ENCODE data around the gene ERC2. TPM values are rescaled to one million over a fixed set of nuclear protein-coding genes. Genes with fewer than 3 reads are reported as not detected.

ERC2 gene
- total RNA-seq, 1 donor from 2014 or later, result 7.4 TPM

DNA sequence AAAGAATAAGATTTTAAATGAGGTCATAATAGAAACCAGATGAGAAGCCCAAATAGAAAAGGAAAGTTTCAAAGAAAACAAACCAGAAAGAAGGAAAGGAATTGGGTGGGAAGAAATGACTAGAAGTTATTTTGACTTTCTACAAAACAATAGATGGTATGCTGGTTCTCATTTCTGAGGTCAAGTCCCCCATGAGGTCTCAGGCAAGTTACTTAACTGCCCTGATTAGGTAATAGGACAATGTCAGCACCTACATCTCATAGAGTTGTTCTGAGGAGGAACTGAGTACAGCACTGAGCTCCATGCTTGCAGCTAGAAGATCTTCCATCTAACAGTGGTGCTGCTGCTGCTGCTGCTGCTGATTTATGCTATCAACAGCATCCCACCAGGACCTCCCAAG lies 185.9 kb downstream of the ERC2 start:
- Histone ChIP-seq H3K27ac (ENCODE audit: low read depth, low read length) (no peak overlapping the region), H3K27me3 (ENCODE audit: insufficient read depth, low read length) (peaks cover 32% of the 10 kb centered on the region), H3K36me3 (ENCODE audit: insufficient read depth, low read length) (no peaks in the 10 kb centered on the region), H3K4me3 (ENCODE audit: insufficient read depth, low read depth, low read length) (no peak overlapping the region), H2AFZ (ENCODE audit: low read depth, low read length) (no peak overlapping the region), H3K9me3 (ENCODE audit: insufficient read depth, low read depth, low read length) (peaks cover 3% of the 10 kb centered on the region), H4K20me1 (ENCODE audit: insufficient read depth, low read length) (no peaks in the 10 kb centered on the region), H3K4me2 (ENCODE audit: low read length) (no peak overlapping the region), H3K79me2 (ENCODE audit: insufficient read depth, low read length) (no peaks in the 10 kb centered on the region), H3K4me1 (ENCODE audit: insufficient read depth, low read length) (no peaks in the 10 kb centered on the region), H3K9ac (ENCODE audit: low read length) (no peak overlapping the region)
- FAIRE-seq (no peak), DNase-seq (ENCODE audit: low read depth) (no peak)
- TF ChIP-seq EZH2 (IDR thresholded peaks at IDR 0.05; ENCODE audit: insufficient read depth, low read length), result no peak
- TF ChIP-seq, protein P1, sequence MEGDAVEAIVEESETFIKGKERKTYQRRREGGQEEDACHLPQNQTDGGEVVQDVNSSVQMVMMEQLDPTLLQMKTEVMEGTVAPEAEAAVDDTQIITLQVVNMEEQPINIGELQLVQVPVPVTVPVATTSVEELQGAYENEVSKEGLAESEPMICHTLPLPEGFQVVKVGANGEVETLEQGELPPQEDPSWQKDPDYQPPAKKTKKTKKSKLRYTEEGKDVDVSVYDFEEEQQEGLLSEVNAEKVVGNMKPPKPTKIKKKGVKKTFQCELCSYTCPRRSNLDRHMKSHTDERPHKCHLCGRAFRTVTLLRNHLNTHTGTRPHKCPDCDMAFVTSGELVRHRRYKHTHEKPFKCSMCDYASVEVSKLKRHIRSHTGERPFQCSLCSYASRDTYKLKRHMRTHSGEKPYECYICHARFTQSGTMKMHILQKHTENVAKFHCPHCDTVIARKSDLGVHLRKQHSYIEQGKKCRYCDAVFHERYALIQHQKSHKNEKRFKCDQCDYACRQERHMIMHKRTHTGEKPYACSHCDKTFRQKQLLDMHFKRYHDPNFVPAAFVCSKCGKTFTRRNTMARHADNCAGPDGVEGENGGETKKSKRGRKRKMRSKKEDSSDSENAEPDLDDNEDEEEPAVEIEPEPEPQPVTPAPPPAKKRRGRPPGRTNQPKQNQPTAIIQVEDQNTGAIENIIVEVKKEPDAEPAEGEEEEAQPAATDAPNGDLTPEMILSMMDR (IDR thresholded peaks at IDR 0.05; ENCODE audit: insufficient read depth, low read depth, low read length), result no peak
- Mint-ChIP-seq H3K27ac (ENCODE audit: unreplicated experiment) (no peak overlapping the region), H3K36me3 (ENCODE audit: low read depth, unreplicated experiment) (peaks cover 7% of the 10 kb centered on the region), H3K4me3 (ENCODE audit: unreplicated experiment) (no peak overlapping the region), H3K4me1 (ENCODE audit: low read depth, unreplicated experiment) (peaks cover under 1% of the 10 kb centered on the region), H3K27me3 (ENCODE audit: low read depth, unreplicated experiment) (no peaks in the 10 kb centered on the region), H3K9me3 (ENCODE audit: unreplicated experiment) (peaks cover 4% of the 10 kb centered on the region)

GRCh38 chr3:56277236-56277635 lies 191.0 kb downstream of the ERC2 start:
- Histone ChIP-seq H3K9me3 (ENCODE audit: insufficient read depth, low read depth, low read length) (peaks cover 3% of the 10 kb centered on the region), H2AFZ (ENCODE audit: low read depth, low read length) (no peak overlapping the region), H3K27me3 (ENCODE audit: insufficient read depth, low read length) (peaks cover 3% of the 10 kb centered on the region), H3K27ac (ENCODE audit: low read depth, low read length) (no peak overlapping the region), H4K20me1 (ENCODE audit: insufficient read depth, low read length) (no peaks in the 10 kb centered on the region), H3K4me3 (ENCODE audit: insufficient read depth, low read depth, low read length) (no peak overlapping the region), H3K79me2 (ENCODE audit: insufficient read depth, low read length) (no peaks in the 10 kb centered on the region), H3K4me2 (ENCODE audit: low read length) (no peak overlapping the region), H3K4me1 (ENCODE audit: insufficient read depth, low read length) (no peaks in the 10 kb centered on the region), H3K36me3 (ENCODE audit: insufficient read depth, low read length) (no peaks in the 10 kb centered on the region), H3K9ac (ENCODE audit: low read length) (no peak overlapping the region)
- H3K27me3 Mint-ChIP-seq (ENCODE audit: low read depth, unreplicated experiment), result no peaks in the 10 kb centered on the region
- H3K27ac Mint-ChIP-seq (ENCODE audit: unreplicated experiment), result no peak overlapping the region
- H3K4me3 Mint-ChIP-seq (ENCODE audit: unreplicated experiment), result no peak overlapping the region
- peaks cover 4% of the 10 kb centered on the region for H3K36me3 Mint-ChIP-seq (ENCODE audit: low read depth, unreplicated experiment)
- peaks cover 4% of the 10 kb centered on the region for H3K9me3 Mint-ChIP-seq (ENCODE audit: unreplicated experiment)
- TF ChIP-seq, protein P1 (IDR thresholded peaks at IDR 0.05; ENCODE audit: insufficient read depth, low read depth, low read length), result no peak
- no peak for TF ChIP-seq EZH2 (IDR thresholded peaks at IDR 0.05; ENCODE audit: insufficient read depth, low read length)
- FAIRE-seq, result no peak
- peaks cover 4% of the 10 kb centered on the region for H3K4me1 Mint-ChIP-seq (ENCODE audit: low read depth, unreplicated experiment)
- DNase-seq (ENCODE audit: low read depth), result no peak

DNA sequence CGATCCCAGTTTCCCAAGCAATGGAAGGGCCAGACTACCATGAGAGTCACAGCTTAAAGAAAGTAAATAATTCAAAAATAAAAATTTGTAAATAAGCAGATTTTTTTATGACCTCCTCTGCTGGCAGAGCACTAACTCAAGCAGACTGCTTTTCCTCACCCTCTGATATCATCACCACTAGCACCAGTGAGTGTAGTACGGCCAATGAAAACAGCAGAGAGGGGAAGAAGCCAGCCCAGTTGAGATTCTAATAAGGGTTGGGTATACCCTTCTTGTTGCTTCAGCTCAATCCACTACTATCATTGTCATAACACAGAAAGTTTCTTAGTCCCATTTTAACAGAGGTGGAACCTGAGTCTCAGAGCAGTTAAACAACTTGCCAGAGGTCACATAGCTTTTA lies 193.1 kb downstream of the ERC2 start:
- Mint-ChIP-seq H3K4me3 (ENCODE audit: unreplicated experiment) (no peak overlapping the region), H3K4me1 (ENCODE audit: low read depth, unreplicated experiment) (peaks cover 4% of the 10 kb centered on the region), H3K9me3 (ENCODE audit: unreplicated experiment) (peaks cover 2% of the 10 kb centered on the region), H3K36me3 (ENCODE audit: low read depth, unreplicated experiment) (peaks cover 3% of the 10 kb centered on the region), H3K27me3 (ENCODE audit: low read depth, unreplicated experiment) (no peaks in the 10 kb centered on the region), H3K27ac (ENCODE audit: unreplicated experiment) (no peak overlapping the region)
- DNase-seq (ENCODE audit: low read depth), result no peak
- Histone ChIP-seq H3K27me3 (ENCODE audit: insufficient read depth, low read length) (peaks cover 3% of the 10 kb centered on the region), H3K4me3 (ENCODE audit: insufficient read depth, low read depth, low read length) (no peak overlapping the region), H3K79me2 (ENCODE audit: insufficient read depth, low read length) (no peaks in the 10 kb centered on the region), H3K4me1 (ENCODE audit: insufficient read depth, low read length) (no peaks in the 10 kb centered on the region), H4K20me1 (ENCODE audit: insufficient read depth, low read length) (no peaks in the 10 kb centered on the region), H3K4me2 (ENCODE audit: low read length) (no peak overlapping the region), H3K9me3 (ENCODE audit: insufficient read depth, low read depth, low read length) (no peaks in the 10 kb centered on the region), H3K27ac (ENCODE audit: low read depth, low read length) (no peak overlapping the region), H3K9ac (ENCODE audit: low read length) (no peak overlapping the region), H3K36me3 (ENCODE audit: insufficient read depth, low read length) (no peaks in the 10 kb centered on the region), H2AFZ (ENCODE audit: low read depth, low read length) (no peak overlapping the region)
- TF ChIP-seq EZH2 (IDR thresholded peaks at IDR 0.05; ENCODE audit: insufficient read depth, low read length), result no peak
- TF ChIP-seq, protein P1 (IDR thresholded peaks at IDR 0.05; ENCODE audit: insufficient read depth, low read depth, low read length), result no peak
- no peak for FAIRE-seq

All from astrocyte (in vitro differentiated cells and primary cell).